Renal cortical epithelial cell (primary cell): ENCODE results near the gene COL4A3. TPM values are rescaled to one million over a fixed set of nuclear protein-coding genes. Genes with fewer than 3 reads are reported as not detected.
"Not testable (repeated sequence)": the region's sequence is repeated elsewhere in the genome, so short reads cannot be mapped to it uniquely, and the experiment has no call there.

Experiments used
- DNase-seq: peaks from one replicate; pipeline ENCODE4 v3.0.0-alpha.2; 2011; ENCODE audit warnings: low read depth
- total RNA-seq: library from RNA; depleted of rRNA; stranded (reverse); fragments of >200 nt; gene quantifications from 2 replicates; pipeline ENCODE4 v1.2.3, GENCODE V29; 2014

COL4A3 gene
- total RNA-seq, 1 donor from 2014 or later = 30.8 TPM

DNA sequence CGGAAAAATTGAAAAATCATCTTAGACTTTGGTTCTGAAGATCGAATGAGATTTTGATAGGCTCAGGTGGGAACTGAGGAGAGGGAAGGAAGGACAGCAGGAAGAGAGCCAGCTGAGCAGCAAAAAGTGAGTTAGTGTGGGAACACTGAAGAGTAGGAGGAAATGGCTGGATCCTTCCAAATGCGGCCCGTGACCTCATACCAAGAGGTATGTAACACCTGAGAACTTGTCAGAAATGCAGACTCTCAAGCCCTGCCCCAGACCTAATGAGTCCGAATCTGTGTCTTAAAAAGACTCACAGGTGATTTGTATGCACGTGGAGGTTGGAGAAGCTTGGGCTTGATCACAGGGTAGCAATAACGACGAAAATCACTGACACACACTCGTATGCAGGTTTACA, 42.0 kb downstream of the COL4A3 start:
- no peak for DNase-seq

DNA sequence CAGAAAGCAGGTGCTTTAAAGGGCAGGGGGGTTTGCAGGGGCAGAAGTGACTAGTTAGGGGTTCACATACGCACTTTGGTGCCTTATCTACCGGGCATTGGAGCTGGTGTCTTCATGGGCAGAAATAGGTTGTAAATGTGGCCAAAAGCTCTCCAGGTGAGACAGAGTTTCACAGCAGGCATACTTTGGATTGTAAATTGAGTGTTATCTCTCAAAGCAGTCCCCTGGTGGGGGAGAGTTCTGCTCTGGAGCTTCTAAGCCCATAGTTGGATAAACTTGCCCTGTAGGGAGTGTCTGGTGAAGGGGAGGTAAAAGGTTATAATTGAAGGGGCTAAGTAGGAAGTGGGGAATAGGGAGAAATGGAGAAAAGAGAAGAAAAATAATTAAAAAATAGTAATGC, 43.1 kb downstream of the COL4A3 start:
- DNase-seq = no peak

DNA sequence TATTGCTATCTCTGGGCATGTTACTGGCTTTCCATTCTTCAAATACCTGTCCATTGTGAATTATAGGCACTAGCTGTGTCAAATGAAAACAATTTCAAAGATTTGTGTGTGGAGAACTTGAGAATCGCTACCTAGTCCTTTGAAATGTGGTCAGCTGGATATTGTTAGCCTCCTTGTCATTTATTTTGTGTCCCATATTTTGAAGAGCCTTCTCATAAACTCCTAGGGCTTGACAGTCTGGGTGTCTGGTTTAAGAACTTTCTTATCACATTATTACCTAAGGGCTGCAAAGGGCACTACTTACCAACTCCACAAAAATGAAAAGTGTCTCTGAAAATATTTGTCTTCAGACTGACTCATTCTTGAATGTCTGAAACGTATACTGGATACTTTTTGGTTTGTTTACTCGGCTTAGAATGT, 50.2 kb downstream of the COL4A3 start:
- no peak for DNase-seq

DNA sequence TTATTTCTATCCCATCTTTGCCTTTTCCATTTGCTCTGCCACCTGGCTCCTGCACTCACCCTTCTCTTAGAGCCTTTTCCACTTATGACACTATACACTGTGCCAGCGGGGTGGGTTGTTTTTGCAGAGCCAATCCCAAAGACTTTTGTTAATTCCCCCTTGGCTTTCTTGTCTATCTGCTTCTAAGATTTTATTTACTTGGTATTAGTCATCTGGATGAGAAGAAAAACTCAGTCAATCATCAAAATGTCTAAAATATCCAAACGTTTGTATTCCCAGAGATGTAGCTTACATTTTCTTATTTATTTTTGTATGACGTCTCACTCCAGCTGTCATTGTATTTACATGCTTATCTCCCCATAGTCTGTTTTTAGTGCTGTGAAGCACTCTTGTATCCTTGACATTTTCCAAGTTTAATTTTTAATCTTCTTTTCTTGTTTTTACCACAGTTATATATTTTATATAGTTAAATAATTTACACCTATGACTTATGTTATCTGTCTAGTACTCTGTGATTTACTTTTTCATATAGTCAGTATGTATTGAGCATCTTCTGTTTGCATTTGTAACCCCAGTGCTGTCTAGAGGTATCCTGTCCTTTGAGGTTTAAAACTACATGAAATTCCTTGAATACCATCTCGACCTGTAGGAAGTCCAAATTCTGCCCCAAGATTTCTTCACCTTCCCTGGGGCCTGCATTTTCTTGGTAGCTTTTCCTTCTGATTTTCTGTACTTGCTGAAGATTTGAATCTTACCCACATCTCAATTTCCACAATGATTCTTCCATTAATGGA, 55.1 kb downstream of the COL4A3 start:
- DNase-seq = no peak

DNA sequence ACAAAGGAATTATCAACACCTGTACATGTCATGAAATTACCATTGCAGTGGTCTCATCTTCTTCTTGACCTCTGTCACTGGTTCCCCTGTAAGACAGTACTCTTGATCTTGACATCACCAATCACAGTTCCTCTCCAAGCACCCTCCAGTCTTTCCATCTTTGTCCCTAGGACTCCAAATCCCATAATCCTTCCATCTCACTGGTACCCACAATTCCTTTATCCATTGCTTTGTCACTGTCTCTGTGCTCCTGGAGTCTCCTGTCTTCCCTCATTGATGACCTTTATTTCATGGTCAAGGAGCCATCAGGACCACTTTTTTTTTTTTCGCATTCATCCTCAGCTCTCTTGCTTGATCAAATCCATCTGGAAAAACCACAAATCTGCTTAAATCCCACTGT, 56.7 kb downstream of the COL4A3 start:
- no peak for DNase-seq

DNA sequence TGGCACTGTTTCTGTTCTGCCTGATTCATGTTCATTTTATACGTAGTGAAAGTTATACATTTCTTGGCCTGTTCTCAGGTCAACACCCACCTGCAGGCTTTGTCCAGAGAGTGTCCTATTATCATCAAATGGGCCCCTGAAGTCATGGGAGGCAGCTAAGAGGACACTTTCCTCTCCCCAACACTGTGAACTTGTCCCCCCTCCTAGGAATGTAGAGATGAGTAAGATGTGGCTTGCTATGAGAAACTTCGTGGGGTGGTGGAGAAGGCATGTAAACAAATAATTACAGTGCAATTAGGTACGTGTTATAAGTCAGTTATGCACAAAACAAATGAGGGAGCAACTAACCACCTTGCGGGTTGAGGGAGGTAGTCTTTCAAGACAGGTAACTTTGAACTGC, 57.9 kb downstream of the COL4A3 start:
- no peak for DNase-seq

DNA sequence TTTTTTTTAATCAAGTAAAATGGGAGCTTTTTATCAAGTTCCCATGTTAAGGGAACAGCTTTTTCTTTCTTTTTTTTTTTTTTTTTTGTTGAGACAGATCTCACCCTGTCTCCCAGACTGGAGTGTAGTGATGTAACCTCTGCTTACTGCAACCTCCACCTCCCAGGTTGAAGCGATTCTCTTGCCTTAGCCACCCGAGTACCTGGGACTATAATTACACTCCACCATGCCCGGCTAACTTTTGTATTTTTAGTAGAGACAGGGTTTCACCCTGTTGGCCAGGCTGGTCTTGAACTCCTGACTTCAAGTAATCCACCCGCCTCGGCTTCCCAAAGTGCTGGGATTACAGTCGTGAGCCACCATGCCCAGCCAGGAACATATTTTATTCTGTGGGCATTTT, 61.2 kb downstream of the COL4A3 start:
- not testable (repeated sequence) for DNase-seq

DNA sequence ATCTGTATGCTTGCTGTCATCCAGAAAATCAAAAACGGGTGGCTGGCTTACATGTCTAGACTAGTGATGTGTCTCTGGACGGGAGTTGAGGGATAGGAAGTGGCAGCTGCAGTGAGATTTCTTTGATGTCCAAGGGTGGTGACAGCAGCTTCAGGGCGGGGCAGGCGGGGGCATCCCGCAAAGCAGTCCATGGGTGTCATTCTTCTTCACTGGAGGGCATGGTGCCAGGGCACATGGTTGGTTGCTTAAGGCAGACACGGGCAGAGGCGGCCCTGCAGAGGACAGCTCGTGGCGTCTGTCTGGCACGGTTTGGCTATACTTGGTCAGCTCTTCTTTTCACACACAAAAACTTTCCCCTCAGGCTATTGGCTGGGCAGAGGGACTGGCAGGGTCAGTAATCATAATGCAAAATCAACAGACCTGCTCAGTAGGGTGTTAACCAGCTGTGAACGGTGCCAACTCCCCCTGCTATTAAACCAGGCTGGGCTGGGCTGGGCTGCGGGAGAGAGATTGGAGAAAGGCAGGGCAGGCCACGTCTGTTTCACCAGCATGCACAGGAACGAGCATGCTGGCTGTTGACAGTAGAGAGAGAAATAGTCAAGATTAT, 63.7 kb downstream of the COL4A3 start:
- DNase-seq = peak; percentile 83

DNA sequence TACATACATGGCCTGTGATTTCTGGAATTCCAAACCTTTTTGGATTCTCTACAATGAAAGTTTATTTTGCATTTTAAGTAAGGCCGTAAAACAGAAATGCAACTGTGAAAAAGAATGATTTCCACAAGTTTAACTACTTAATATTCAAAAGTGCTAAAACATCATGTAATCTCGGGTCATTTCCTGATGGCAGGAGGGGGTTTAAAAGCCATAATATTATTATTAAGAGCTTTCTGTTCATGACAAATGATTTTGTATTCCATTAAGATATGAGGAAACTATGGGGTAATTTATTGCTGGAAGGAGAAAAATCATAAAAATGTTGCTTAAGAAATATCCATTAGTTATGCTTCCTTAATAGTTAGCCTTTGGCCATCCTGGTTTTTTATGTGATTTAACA, 65.7 kb downstream of the COL4A3 start:
- peak; percentile 51 for DNase-seq

DNA sequence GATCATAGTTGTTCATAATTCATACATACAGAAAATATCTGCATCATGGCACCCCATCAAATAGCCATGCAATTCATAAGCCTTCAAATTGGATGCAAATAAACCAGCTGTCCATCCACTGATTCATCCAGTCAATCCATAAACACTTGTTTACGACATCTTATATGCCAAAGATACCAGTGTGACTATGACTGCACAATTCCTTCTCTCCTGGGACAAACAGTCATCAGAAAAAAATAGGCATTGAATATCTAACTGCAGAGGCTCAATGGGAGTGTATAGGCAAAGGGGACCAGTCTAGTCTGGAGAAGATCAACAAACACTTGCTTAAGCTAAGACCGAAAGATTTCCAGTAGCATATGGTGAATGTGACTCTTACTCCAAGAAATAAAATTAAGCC, 70.0 kb downstream of the COL4A3 start:
- no peak for DNase-seq

DNA sequence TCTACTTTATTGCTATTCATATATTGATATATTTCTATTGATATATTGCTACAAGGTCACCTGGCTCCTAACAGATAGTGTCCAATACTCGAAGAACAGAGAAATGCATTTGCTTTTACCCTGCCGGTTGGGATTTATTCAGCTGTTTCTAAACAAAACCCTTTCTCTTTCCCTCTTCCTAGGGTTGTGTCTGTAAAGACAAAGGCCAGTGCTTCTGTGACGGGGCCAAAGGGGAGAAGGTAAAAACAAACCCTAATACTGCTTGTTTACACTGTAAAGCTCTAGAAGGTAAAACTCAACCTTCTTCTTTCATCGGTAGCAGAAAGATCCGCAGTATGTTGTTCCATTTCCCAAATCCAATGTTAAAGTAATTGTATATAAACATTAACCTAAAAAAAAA, 73.4 kb downstream of the COL4A3 start:
- DNase-seq = no peak

DNA sequence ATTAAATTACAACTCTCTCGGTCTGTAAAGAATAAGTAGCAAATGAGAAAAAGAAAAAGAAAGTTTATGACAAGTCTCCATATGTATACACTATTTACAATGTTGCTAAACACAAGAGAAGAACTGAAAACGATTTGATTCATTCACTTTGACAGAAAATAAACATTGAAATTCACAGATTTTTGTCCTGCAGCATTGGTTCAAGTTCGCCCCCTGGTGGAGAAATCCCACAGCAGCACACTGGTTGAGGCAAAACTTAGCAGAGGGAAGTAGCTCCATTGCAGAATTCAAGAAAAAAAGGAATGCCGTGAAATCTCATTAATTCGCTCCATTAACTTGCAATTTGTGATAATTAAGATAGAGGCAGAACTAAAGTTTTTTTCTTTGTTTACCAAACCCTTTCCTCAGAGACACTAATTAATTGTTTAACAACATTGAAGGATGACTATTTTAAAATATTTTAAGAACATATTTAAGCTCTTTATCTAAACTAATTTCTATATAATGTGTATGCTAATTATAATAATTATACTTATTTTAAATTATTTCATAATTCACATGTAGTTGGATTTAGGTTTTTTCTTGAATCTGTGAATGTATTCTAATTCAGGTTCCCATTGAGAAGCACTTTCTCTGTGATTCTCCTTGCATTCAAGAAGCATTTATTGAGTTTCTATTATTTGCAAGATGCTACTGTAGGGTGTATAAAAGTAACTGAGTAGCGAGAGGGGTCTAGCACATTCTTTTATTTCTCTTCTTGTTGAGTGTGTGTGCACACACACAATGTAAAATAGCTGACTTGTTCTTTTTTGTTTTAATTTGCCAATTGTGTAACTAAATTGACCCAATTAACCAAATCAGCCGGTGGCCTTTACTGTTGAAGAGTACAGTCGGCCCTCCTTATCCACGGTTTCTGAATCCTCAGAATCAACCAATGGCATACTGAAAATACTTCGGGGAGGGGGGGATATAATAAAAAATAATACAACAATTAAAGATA, 74.1 kb downstream of the COL4A3 start:
- DNase-seq = peak; percentile 68

DNA sequence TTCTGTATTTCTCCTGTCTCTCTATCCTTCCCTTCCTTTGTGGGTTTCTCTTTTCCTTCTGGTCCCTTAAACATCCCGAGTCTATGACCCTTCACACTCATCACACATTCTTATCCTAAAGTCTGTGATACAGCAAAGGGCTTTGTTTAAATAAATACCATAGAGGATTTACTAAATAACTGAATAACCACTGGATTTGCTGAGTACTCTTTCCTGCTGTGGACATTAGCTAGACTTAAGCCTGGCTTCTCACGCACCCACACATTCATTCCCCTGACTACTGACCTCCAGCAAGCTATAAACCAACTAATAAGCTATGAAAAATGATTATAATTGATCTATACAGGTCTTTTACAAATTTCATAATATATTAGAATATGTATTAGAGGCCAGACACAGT, 76.6 kb downstream of the COL4A3 start:
- DNase-seq = no peak

DNA sequence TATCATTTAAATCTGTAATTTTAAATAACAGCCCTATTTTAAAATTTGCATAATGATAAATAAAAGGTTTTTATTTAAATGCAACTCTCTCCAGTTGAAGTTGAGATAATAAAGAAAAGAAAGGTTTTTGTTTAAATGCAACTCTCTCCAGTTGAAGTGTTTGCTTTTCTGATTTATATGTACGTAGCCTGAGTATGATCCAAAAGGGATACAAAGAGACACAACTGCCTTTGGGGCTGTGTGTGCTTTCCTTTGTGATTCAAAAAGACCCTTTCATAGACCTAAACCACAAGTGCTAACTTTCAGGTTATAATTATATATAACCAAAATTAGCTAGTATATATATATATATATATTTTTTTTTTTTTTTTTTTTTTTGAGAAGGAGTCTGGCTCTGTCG, 84.5 kb downstream of the COL4A3 start:
- no peak for DNase-seq

DNA sequence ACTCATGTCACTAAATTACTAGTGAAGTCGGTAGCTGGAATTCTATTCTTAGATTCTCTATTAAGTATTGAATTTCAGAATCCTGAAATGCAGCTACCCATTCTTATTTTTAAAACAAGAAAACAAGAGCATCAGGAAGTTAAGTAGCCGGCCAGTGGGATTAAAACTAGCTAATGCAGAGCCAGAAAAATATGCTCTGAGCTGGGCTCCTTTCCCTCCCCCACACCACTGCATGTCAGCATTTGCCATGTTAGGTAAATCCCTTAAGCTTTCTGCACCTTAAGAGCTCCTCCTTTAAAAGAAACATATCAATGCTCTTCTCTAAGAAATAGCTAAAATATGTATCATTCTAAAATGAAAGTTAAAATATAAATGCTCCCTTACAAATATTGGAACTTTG, 88.4 kb downstream of the COL4A3 start:
- no peak for DNase-seq

DNA sequence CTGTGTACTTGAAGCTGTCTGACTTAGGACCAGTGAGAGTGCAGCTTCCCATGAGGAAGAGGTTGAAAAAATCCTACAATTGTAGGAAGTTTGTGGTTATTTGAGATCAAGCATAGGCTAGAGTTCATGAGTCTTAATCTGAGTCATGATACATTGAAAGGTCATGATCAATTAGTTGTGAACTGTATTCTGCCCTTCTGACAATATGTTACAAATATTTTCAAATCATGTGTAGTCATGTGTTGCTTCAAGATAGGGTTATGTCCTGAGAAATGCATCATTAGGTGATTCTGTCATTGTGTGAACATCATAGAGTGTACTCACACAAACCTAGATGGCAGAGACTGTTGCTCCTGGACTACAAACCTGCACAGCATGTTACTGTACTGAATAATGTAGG, 92.2 kb downstream of the COL4A3 start:
- DNase-seq = no peak

DNA sequence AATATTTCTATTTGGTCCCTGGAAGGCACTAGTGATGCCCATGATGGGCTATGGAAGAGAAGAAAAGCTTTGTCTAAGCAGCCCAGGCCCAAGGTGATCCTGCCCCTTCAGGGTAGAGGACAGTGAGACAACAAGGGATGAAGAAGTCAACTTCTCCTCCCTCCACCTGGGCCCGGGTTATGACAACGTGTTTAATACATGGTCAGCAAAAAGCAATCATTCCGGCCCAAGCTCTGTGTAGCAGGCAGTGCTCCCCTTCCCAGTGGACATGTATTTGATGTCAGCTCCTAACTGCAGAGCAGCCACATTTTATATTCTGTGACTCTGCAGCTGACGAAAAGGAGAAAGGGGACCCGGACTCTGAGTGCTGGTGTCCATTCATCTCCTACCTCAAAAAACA, 93.4 kb downstream of the COL4A3 start:
- no peak for DNase-seq

DNA sequence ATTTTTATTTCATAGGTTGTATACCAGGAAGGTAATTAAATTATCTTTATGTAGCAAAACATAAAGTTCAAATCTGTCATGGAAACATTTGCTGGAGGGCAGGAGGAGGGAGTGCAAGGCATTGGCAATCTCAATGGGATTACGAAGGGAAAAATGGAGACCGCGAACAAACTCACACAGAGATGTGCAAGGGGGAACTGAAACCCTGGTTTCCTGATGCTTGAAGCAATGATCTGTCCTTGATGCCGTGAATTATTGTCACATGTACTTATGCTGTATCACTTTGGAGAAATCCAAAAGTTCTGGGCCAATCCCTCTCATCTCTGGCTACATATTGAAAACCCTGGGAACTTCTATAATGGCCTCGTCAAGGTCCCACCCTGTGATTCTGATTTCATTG, 95.6 kb downstream of the COL4A3 start:
- DNase-seq = no peak

DNA sequence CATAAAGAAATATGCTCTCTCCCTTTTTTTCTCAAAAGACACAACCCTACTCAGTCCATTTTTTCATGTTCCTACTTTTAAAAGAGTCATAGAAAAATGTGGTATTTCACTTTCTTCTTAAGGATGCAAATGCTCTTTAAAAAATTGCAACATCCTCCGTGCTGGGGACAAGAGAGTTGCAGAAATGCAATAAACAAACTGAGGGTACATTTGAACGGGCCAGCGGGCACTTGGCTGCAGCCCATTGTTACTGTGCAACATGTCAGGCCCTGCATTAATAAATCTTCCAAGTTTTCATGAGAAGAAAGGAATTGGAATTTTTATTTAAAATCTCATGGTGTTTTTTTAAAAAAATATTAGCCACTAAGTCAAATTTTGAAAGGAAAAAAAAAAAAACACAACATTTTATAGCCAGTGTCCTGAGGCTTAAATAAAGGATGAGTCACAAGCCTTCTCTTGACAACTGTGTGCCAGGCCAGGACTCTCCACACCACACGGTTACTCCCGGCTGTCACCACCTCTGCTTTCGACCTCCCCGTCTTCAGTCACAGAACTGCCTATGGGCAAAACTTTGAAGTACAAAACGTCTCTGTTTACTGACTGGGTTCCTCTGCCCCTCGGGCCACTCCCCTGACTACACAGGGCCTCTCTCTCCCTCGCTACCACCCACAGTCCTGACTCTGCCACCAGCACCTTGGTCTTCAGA, 103.1 kb downstream of the COL4A3 start:
- DNase-seq = no peak

DNA sequence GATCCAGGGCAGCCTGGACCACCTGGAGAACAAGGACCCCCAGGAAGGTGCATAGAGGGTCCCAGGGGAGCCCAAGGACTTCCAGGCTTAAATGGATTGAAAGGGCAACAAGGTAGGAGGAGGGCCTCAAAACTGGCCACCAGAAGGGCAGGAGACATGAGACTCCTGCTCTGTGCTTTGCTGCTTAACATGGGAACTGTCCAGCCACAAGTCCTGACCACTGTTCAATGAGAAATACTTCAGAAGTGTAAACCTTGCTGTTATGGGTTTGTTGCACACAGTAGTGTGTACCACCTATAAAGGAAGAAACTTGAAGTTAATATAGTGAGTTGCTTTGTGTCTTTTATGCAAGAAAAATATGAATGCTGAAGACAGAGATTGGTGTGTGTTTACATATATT, 116.5 kb downstream of the COL4A3 start:
- peak; percentile 6 for DNase-seq

DNA sequence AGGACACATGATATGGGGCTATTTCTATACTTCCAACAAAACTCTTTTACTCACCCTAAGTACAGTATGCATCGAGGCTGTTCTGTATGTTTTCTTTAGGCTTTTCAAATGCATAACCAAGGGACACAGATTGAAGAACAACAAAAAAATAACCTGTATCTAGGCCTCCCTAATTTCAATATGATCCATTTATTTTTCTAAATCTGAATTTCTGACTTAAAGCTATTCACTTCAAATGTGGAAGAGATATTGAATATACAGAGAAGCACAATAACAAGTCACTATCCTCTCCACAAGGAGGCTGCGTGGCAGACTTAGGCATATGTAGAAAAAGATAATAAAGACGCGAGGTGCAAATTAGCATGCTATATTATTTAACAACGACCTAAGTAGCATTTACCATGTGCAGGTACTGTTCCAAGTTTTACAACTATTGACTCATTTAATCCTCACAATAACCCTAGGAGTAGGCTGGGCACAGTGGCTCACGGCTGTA, 121.4 kb downstream of the COL4A3 start:
- no peak for DNase-seq

DNA sequence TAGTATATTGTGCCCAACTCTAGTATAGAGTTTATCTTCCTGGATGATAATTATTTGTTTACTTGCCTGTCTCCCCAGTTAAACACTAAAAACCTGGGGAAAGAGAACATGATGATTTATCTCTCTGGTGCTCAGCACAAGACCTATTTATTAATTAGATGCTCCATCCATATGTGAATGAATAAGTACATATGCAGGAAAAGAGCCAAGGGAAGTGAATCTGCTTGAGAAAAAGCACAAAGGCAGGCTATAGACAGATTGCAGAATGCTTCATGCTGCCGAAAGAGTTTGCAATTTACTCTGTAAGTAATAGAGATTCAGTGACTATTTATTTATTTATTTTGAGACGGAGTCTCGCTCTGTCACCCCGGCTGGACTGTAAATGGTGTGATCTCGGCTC, 123.3 kb downstream of the COL4A3 start:
- no peak for DNase-seq
